T-helper 2 cell treated with Interferon-gamma antibody and Interleukin-4, amounts not matched to agents 5 μg/mL and 100 μg/mL, for 36 hours (primary cell): ENCODE results near the gene ADRM1.

Experiments
- DNase-seq: peaks from one replicate; pipeline ENCODE4 v3.0.0; 2021; ENCODE audit warnings: low spot score
- H3K27ac Mint-ChIP-seq: one replicate; pipeline ENCODE4 v1.8.0; 2021; ENCODE audit warnings: mild to moderate bottlenecking, mixed read lengths
- H3K27me3 Mint-ChIP-seq: one replicate; pipeline ENCODE4 v1.8.0; 2021; ENCODE audit warnings: low read depth, mixed read lengths
- H3K36me3 Mint-ChIP-seq: one replicate; pipeline ENCODE4 v1.8.0; 2021; ENCODE audit warnings: low read depth, mixed read lengths
- H3K4me1 Mint-ChIP-seq: one replicate; pipeline ENCODE4 v1.8.0; 2021; ENCODE audit warnings: low read depth, mixed read lengths
- H3K4me3 Mint-ChIP-seq: one replicate; pipeline ENCODE4 v1.8.0; 2022; ENCODE audit warnings: mild to moderate bottlenecking, moderate library complexity, mixed read lengths
- H3K9me3 Mint-ChIP-seq: one replicate; pipeline ENCODE4 v1.8.0; 2021; ENCODE audit warnings: mixed read lengths

ADRM1 gene

DNA sequence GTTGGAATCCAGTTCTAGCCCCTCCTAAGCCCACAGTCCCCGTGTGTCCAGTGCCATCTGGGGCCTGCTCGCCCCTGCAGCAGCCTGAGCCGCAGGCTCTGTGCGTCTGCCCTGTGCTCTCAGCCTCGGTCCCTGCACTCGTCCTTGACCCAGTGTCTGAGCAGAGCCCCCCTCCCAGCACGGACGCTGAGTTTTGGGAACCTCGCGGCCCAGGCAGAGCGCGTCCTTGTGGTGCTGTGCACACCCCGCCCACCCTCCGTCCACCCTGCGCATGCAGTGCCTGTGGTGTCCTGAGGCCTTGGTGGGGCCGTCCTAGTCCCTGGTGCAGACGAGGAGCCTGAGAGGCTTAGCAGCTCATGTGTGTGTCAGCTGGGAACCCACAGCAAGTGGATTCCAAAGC is 32.9 kb upstream of the ADRM1 start:
- no peak for DNase-seq
- no peak overlapping the region for H3K27ac Mint-ChIP-seq
- no peaks in the 10 kb centered on the region for H3K9me3 Mint-ChIP-seq
- H3K36me3 Mint-ChIP-seq: peaks cover 25% of the 10 kb centered on the region
- no peak overlapping the region for H3K4me3 Mint-ChIP-seq
- H3K27me3 Mint-ChIP-seq: no peaks in the 10 kb centered on the region
- no peaks in the 10 kb centered on the region for H3K4me1 Mint-ChIP-seq

DNA sequence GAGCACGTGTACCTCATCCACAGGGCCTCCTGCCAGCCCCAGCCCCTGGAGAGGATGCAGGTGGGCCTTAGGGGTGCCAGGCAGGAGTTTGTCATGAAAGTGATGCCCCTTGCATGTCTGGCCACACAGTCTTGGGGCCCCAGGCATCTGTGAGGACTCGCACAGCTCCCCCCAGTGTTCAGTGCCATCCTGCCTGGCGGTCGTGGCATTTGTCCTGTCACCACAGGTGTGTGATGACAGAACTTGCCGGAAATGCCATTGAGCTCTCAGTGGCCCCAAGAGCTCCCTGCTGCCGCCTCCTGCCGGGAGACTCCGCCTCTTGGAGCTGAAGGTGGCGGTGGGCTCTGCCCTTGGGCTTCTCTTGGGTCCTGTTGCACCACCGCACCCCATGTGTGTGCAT is 30.6 kb upstream of the ADRM1 start:
- Mint-ChIP-seq H3K4me1 (no peaks in the 10 kb centered on the region), H3K4me3 (no peak overlapping the region), H3K9me3 (no peaks in the 10 kb centered on the region), H3K36me3 (peaks cover 19% of the 10 kb centered on the region), H3K27me3 (no peaks in the 10 kb centered on the region), H3K27ac (no peak overlapping the region)
- no peak for DNase-seq

DNA sequence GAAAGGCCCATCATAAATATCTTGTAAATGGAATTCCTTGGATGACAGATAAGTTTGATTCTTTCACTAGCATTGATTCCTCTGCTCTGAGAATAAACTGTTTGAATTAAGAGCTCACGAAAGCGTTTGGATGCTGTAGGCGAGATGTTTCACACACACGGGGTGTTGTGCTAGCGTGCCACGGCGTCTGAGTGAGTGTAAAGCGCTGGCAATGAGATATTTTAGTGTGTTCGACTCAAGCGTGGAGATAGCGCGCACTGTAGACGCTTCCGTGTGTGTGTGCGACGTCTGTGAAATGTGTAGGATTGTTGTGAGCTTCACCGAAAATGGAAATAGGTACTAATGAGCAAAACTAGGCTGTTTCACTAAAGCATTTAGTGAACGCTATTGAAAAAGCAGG is 29.4 kb upstream of the ADRM1 start:
- H3K9me3 Mint-ChIP-seq: no peaks in the 10 kb centered on the region
- no peaks in the 10 kb centered on the region for H3K27me3 Mint-ChIP-seq
- no peak for DNase-seq
- no peak overlapping the region for H3K27ac Mint-ChIP-seq
- H3K4me3 Mint-ChIP-seq: no peak overlapping the region
- peaks cover 16% of the 10 kb centered on the region for H3K36me3 Mint-ChIP-seq
- no peaks in the 10 kb centered on the region for H3K4me1 Mint-ChIP-seq

DNA sequence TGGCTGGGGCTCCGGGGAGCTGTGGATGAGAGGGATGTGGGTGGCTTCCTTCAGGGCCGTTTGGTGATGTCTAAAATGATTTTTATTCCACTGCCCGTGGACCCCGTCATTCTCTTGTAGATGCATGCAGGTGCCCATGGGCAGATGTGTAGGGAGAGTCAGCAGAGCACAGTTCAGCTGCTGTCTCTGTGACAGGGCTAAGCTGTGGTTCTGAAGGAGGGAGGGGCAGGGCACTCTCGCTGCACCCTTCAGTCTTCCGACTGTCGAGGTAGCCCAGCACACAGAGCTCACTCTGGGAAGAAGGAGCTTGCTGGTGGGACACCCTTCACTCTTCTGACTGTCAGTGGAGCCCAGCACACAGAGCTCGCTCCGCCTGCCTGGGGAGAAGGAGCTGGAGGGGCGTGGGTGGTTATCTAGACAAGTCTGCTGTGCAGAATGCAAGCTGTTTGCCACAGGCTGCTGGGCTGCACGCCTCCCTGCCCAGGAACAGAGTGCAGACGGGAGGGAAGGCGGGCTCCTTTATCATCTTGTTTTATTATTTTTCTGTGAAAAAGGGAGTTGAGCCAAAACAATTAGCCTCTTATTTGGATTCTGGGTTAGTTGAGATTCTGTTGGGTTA is 28.4 kb upstream of the ADRM1 start:
- Mint-ChIP-seq H3K4me1 (no peaks in the 10 kb centered on the region), H3K36me3 (peaks cover 19% of the 10 kb centered on the region), H3K27ac (no peak overlapping the region), H3K27me3 (no peaks in the 10 kb centered on the region), H3K4me3 (no peak overlapping the region), H3K9me3 (no peaks in the 10 kb centered on the region)
- no peak for DNase-seq

DNA sequence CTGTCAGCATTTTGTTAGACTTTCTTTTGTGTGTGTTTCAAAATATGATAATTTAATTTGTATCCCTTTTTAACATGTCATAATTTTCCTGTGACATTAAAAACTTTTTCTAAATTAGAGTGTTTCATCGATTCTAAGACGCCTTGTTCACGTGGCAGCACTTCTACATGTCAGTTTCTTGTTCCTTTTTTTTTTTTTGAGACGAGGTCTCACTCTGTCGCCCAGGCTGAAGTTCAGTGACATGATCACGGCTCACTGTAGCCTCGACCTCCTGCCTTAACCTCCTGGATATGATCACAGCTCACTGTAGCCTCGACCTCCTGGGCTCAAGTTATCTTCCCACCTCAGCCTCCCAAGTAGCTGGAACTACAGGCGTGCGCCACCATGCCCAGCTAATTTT is 27.6 kb upstream of the ADRM1 start:
- Mint-ChIP-seq H3K36me3 (peaks cover 22% of the 10 kb centered on the region), H3K27ac (no peak overlapping the region), H3K9me3 (no peaks in the 10 kb centered on the region), H3K4me3 (no peak overlapping the region), H3K4me1 (no peaks in the 10 kb centered on the region), H3K27me3 (no peaks in the 10 kb centered on the region)
- no peak for DNase-seq

DNA sequence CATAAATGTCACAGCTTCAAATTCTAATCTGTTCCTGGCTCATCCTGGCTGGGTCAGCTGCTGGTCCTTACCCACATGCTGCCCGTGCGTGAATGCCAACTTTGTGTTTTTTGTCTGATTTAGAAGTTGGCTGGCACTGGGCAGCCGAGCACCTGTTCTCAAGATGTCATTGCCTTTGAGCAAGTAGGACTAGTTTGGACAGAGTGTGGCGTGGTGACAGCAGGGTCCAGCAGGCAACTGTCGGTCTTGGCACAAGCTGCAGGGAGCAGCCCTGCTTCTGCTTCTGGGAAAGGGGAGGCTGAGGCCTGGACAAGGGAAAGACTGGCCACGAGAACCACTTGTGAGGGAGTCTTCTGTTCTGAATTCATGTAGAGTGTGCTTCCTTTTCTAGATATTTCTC is 26.4 kb upstream of the ADRM1 start:
- Mint-ChIP-seq H3K4me3 (no peak overlapping the region), H3K36me3 (peaks cover 26% of the 10 kb centered on the region), H3K27ac (no peak overlapping the region), H3K27me3 (no peaks in the 10 kb centered on the region), H3K4me1 (no peaks in the 10 kb centered on the region), H3K9me3 (no peaks in the 10 kb centered on the region)
- DNase-seq: no peak

DNA sequence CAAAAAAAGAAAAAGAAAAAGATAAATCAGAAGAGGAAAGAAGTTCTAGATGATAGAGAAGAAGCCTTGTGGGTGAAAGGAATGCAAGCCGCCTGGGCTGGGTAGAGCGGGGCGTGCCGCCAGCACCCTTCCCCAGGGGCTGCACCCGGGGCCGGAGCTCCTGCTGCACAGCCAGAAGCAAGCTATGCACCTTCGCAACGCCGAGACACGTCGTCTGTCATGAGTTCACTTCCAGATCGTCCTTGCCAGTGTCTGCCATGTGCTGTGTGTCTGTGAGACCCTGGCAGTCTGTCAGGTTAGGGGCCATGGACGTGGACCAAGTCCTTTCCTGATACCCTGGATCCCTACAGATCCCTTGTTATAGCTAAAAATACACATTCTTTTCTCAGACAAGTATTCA is 25.5 kb upstream of the ADRM1 start:
- no peak overlapping the region for H3K4me3 Mint-ChIP-seq
- H3K36me3 Mint-ChIP-seq: peaks cover 31% of the 10 kb centered on the region
- H3K9me3 Mint-ChIP-seq: no peaks in the 10 kb centered on the region
- no peak overlapping the region for H3K27ac Mint-ChIP-seq
- no peaks in the 10 kb centered on the region for H3K4me1 Mint-ChIP-seq
- H3K27me3 Mint-ChIP-seq: no peaks in the 10 kb centered on the region
- no peak for DNase-seq

DNA sequence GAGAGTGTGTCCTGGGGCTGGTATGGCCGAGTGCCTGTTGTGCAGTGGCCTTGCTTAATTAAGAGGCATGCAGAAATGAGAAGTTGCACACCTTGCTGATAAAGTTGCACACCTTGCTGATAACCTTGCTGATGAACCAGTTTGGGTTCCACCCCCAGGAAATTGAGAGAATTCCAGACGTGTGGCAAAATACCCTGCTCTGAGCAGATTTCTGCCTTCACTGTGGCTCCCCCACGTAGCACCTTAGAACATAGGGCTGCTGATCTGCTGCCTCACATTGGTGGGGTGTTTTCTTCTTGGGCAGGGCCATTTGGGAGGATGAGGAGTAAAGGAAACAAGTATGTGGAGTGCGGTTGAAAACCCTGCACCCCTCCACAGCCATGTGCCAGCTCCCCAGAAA is 22.5 kb upstream of the ADRM1 start:
- Mint-ChIP-seq H3K4me1 (no peaks in the 10 kb centered on the region), H3K36me3 (peaks cover 18% of the 10 kb centered on the region), H3K27ac (no peak overlapping the region), H3K27me3 (no peaks in the 10 kb centered on the region), H3K9me3 (no peaks in the 10 kb centered on the region), H3K4me3 (no peak overlapping the region)
- no peak for DNase-seq

DNA sequence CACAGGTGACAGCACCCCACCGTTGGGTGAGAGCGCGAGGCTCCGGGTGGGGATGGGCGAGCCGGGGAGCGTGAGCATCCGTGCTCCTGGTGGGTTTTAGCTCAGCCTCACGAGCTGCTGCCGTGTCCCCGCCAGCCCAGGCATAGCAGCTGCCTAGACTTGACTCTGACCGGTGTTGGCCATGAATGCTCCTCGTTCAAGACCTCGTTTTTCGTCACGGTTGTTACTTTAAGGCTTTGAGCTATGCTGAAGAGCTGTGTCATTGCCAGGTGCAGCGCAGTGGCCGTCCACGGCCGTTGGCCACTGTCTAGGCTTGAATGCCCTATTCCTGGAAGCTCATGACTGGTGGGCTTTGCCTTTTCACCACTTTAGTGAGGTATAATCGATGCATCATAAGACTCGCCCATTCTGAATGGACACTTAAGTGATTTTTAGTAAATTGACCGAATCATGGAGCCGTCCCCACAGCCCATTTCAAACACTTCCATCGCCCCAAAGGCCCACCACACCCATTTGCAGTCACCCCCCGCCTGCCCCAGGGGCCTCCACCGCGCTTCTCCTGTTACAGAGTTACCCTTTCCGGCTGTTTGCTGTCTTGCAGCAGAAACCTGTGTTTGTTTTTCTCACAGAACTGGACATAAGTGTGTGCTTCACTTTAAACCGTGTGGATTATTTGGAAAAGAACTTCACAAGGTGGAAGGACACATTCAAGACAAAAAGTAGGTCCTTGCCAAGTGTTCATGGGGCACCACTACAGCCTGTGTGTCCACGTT is 21.4 kb upstream of the ADRM1 start:
- Mint-ChIP-seq H3K36me3 (peaks cover 18% of the 10 kb centered on the region), H3K4me3 (no peak overlapping the region), H3K27me3 (no peaks in the 10 kb centered on the region), H3K4me1 (no peaks in the 10 kb centered on the region), H3K27ac (no peak overlapping the region), H3K9me3 (no peaks in the 10 kb centered on the region)
- no peak for DNase-seq

DNA sequence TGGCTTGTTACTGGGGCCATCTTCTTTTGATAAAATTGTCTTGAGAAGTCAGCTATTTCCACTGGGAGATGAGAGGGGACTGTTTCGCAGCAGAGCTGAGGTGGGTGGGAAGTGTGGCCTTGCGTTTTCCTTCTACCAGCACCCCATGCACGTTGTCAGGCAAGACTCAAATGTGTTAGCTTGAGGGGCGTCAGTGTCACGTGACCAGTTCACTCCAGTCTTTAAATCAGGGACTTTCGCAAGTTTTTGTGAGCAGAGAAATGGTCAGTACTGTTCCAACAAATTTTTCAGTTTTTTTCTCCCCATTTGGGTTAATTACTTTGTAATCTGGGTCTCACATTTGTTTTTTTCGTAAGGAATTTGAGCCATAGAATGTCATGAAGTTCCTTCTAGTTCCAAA is 20.7 kb upstream of the ADRM1 start:
- no peak overlapping the region for H3K4me3 Mint-ChIP-seq
- no peak overlapping the region for H3K27ac Mint-ChIP-seq
- peaks cover 18% of the 10 kb centered on the region for H3K36me3 Mint-ChIP-seq
- DNase-seq: no peak
- no peaks in the 10 kb centered on the region for H3K27me3 Mint-ChIP-seq
- no peaks in the 10 kb centered on the region for H3K4me1 Mint-ChIP-seq
- no peaks in the 10 kb centered on the region for H3K9me3 Mint-ChIP-seq

DNA sequence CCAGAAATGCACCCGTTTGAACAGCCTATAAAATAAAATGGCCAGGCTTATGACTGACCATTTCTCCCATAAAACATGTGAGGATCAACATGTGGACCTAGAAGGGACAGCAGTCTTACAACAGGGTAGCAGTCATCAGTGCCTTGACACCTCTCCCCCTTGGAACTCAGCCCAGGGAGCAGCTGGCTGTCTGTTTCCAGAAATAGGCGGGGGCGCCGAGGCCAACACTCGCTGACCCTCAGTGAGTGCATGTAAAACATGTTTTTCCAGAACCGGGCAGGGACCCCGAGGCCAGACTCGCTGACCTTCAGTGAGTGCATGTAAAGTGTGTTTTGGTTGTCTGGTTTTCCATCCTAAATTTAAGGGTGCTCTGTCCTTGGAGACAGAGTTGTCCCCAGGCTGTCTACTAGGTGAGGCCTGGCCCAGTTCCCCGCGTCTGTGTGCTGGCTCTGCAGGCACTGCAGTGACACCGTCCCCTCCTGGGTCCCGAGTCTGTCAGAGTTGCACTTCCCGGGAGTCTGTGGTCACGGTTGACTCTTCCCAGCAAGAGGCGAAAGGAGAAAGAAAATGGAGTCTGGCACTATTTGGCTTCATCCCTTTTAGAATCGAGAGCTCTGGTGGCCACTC is 19.8 kb upstream of the ADRM1 start:
- Mint-ChIP-seq H3K36me3 (peaks cover 19% of the 10 kb centered on the region), H3K27ac (no peak overlapping the region), H3K4me3 (no peak overlapping the region), H3K9me3 (no peaks in the 10 kb centered on the region), H3K4me1 (no peaks in the 10 kb centered on the region), H3K27me3 (no peaks in the 10 kb centered on the region)
- DNase-seq: no peak

DNA sequence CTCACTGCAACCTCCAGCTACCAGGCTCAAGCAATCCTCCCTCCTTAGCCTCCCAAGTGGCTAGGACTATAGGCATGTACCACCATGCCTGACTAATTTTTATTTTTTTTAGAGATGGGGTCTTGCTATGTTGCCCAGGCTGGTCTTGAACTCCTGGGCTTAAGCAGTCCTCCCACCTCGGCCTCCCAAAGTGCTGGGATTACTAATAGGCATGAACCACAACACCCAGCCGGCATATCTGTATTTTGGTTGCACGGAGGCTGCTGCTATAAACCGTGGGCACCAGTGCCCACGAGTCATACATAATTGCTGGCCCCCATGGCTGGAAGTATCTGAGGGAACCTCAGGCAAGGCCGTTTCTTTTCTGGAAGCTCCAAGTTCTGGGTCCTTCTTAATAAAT is 18.3 kb upstream of the ADRM1 start:
- no peaks in the 10 kb centered on the region for H3K4me1 Mint-ChIP-seq
- no peak overlapping the region for H3K4me3 Mint-ChIP-seq
- H3K36me3 Mint-ChIP-seq: peaks cover 21% of the 10 kb centered on the region
- no peak overlapping the region for H3K27ac Mint-ChIP-seq
- no peak for DNase-seq
- H3K9me3 Mint-ChIP-seq: no peaks in the 10 kb centered on the region
- no peaks in the 10 kb centered on the region for H3K27me3 Mint-ChIP-seq

DNA sequence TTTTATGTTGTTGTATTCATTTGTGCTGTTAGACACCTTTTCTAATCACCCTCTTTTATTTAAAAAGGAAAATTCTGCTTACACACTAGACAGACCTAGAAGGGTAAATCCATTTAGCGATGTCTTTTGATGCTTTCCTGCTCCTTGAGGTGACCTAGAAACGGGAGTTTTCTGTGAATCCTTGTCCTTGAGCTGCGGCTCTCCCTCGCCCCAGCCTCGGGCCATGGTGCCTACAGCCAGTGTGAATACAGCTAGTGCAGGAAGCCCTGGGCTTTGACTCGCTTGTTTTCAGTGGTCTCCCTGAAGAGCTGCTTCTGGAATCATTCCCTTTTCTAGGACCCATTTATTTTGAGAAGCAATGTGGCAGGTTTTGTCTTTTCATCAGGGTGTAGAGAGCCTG is 17.6 kb upstream of the ADRM1 start:
- H3K36me3 Mint-ChIP-seq: peaks cover 18% of the 10 kb centered on the region
- H3K4me3 Mint-ChIP-seq: no peak overlapping the region
- H3K4me1 Mint-ChIP-seq: no peaks in the 10 kb centered on the region
- no peaks in the 10 kb centered on the region for H3K9me3 Mint-ChIP-seq
- H3K27me3 Mint-ChIP-seq: no peaks in the 10 kb centered on the region
- no peak for DNase-seq
- H3K27ac Mint-ChIP-seq: no peak overlapping the region

DNA sequence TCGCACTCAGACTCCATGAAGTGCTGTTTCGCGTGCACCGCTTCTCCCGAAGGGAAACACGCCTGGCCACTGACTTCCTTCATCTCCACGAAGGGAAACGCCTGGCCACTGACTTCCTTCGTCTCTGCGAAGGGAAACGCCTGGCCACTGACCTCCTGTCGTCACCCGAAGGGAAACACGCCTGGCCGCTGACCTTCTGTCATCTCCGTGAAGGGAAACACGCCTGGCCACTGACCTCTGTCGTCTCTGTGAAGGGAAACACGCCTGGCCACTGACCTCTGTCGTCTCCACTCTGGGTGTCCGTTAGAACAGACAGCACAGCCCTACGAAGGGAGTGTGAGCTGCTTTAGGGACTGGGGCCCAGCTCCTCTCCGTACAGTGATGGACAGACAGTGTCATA is 17.1 kb upstream of the ADRM1 start:
- Mint-ChIP-seq H3K9me3 (no peaks in the 10 kb centered on the region), H3K36me3 (peaks cover 16% of the 10 kb centered on the region), H3K27me3 (no peaks in the 10 kb centered on the region), H3K4me3 (no peak overlapping the region), H3K4me1 (no peaks in the 10 kb centered on the region), H3K27ac (no peak overlapping the region)
- DNase-seq: no peak
